ENCODE results near the gene CAMTA2.

CAMTA2 gene

DNA sequence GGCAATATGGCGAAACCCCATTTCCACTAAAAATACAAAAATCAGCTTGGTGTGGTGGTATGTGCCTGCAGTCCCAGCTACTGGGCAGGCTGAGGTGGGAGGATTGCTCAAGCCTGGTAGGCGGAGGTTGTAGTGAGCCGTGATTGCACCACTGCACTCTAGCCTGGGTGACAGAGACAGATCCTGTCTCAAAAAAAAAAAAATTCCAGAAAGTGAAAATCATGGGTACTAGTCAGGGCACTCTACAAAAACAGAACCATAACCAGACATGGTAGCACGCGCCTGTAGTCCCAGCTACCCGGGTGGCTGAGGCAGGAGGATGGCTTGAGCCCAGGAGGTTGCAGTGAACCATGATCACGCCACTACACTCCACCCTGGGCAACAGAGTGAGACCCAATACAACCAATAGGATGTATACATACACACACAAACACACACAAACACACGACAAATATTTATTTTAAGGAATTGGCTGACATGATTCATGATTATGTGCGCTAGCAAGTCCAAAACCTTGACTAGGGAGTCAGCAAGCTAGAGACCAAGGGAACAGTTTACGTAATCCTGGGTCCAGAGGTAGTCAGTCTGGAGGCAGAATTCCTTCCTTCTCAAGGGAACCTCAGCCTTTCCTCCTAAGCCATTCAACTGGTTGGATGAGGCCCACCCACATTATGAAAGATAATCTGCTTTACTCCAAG is 67.0 kb downstream of the CAMTA2 start:
- DNase-seq: no peak

GRCh38 chr17:4919511-4920047 is 67.9 kb downstream of the CAMTA2 start:
- DNase-seq: no peak
